Measurements from ENCODE around the gene FAM180A. TPM values are rescaled to one million over a fixed set of nuclear protein-coding genes. Genes with fewer than 3 reads are reported as not detected.
A peak's percentile ranks its signal among the peaks of the same experiment; 100 is the strongest.
"Not testable (repeated sequence)": the region's sequence is repeated elsewhere in the genome, so short reads cannot be mapped to it uniquely, and the experiment has no call there.

Gene FAM180A
- total RNA-seq, 1 donor from 2014 or later, result 2.6 TPM

DNA sequence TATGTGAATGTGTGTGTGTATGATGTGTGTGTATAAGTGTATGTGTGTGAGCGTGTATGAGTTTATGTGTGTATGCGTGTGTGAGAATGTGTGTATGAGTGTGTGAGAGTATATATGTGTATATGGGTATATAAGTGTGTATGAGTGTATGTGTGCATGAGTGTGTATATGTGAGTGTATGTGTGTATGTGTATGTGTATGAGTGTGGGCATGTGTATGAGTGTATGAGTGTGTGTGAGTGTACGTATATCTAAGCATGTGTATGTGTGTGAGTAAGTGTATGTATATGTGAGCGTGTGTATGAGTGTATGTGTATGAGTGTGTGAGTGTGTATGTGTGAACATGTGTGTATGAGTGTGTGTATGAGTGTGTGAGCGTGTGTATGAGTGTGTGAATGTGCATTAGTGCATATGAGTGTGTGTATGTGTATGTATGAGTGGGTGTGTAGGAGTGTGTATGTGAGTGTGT, 33.5 kb downstream of the FAM180A start:
- DNase-seq (ENCODE audit: low read depth), result no peak

- DNase-seq (ENCODE audit: low read depth), result peak; percentile 95
Observed at GRCh38 chr7:135714534-135715009, 34.0 kb downstream of the FAM180A start.

GRCh38 chr7:135713836-135714470, 34.7 kb downstream of the FAM180A start:
- no peak for DNase-seq (ENCODE audit: low read depth)

DNA sequence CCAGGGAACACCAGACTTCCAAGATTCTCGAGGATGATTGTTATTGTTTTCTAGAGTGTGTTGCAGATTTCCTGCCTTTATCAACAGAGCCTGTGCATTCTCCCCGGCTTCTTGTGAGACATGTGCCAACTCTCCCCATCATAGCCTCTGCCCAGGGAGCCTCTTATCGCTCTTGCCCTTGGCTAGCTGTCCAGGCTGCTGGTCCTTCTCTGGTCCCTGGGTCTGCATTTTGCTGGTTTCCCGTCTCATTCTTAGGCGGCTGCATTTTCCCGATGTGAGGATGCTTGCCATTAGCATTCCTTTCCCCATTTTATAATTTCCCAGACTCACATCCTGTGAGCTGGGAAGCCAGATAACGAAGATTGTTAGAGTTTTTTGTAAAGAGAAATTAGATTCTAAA, 35.8 kb downstream of the FAM180A start:
- no peak for DNase-seq (ENCODE audit: low read depth)

- peak; percentile 72 for DNase-seq (ENCODE audit: low read depth)
Observed at GRCh38 chr7:135712182-135712782, 36.3 kb downstream of the FAM180A start.

DNA sequence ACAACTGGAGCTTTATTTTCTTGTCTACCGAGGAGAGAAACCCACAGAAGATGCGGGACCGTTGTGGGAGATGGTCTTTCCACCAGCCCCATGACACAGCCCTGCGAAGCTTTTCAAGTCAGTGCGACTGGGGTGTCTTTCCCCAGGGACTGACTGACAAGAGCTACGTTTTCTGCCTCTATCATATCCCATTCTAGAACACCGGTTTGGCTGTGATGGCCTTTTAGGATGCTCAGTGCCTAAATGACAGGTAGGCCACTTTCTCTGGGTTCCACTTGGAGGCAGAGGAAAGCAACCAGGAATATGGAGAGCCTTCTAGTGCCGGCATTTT, 37.5 kb downstream of the FAM180A start:
- no peak for DNase-seq (ENCODE audit: low read depth)

DNA sequence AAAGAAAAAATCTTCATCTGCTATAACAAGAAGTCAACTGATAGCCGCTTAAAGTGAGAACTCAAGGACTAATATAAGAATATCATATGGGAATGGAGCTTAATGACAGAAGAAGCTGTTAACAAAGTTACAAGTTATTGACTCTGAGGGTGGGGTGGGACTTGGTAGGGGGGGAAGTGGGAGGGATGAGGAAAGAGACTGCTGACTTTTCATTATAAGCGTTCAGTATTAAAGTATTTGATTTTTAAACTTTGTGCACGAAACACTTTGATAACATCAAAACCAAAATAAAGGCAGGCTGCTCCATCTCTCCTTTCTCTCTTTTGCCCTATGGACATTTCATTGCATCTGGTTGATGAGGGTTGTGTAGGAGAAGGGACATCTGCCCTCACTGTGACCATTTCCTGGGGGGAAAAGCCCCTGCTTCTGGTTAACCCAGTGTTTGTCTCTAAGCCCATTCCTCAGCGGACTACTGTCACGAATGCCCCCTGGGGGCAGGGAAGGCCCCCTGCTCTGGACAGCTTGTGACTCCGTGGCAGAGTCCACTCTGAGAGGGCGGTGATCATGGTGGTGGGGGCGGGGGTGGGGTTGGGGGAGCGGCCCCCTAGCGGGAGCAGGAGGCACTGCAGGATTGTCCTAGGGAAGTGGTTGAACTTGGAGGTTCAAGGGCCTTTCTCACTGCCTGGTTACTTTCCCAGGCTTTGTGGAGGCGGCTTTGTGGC, 38.0 kb downstream of the FAM180A start:
- DNase-seq (ENCODE audit: low read depth), result no peak

GRCh38 chr7:135709508-135709907, 39.1 kb downstream of the FAM180A start:
- no peak for DNase-seq (ENCODE audit: low read depth)

- no peak for DNase-seq (ENCODE audit: low read depth)
Observed at GRCh38 chr7:135708041-135708440, 40.6 kb downstream of the FAM180A start.

DNA sequence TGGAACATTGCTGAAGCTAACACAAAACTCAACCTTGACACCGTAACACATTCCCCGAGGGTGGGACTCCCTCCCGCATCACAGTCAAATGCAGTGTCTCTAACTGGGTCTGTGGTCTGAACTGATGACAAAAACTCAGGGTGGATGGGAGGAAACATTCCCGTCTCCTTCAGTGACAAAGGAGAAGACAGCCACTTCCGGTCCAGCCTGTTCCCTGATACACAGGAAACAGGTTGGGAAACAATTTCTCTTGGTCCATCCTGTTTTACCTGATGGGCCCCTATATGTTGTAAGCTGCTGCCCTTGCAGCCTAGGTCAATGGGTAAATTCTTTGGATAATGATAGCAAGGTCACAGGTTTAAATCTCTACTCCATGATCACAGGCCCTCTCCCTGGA, 41.0 kb downstream of the FAM180A start:
- DNase-seq (ENCODE audit: low read depth), result no peak

DNA sequence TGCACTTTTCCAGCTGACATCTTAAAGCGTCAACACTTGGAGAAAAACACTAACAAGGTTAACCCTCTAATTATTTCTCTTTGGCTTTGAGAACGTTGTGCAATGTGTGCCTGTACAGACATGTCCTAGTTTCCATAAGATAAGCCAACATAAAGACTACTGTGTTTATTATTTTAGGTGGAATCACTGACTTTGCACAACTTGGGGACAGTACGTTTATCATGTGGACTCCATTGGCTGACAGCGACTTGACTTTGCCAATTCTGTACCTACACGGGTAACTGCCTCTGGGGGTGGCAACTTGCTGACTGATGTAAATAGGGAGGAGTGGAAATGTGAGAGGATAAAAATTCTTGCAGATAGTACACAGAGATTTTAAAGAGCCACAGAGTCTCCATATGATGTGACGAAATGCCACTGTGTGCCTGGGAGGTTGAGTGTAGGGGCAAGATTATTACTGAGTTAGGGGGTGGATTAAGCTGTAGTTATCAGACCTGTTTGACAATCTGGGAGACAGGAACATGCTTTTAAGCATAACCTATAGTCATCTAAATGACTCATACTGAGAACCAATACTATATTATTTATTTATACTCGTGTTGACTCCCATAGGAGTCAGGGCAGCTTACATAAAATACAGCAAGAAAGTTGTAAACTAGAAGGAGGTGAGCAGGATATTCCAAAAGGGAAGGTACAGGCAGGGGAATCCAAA, 41.6 kb downstream of the FAM180A start:
- DNase-seq (ENCODE audit: low read depth), result no peak

- no peak for DNase-seq (ENCODE audit: low read depth)
Observed at GRCh38 chr7:135706038-135706742, 42.4 kb downstream of the FAM180A start.

- peak; percentile 87 for DNase-seq (ENCODE audit: low read depth)
Observed at GRCh38 chr7:135704698-135705097, 43.9 kb downstream of the FAM180A start.

- DNase-seq (ENCODE audit: low read depth), result peak; percentile 52
Observed at GRCh38 chr7:135704074-135704473, 44.5 kb downstream of the FAM180A start.

DNA sequence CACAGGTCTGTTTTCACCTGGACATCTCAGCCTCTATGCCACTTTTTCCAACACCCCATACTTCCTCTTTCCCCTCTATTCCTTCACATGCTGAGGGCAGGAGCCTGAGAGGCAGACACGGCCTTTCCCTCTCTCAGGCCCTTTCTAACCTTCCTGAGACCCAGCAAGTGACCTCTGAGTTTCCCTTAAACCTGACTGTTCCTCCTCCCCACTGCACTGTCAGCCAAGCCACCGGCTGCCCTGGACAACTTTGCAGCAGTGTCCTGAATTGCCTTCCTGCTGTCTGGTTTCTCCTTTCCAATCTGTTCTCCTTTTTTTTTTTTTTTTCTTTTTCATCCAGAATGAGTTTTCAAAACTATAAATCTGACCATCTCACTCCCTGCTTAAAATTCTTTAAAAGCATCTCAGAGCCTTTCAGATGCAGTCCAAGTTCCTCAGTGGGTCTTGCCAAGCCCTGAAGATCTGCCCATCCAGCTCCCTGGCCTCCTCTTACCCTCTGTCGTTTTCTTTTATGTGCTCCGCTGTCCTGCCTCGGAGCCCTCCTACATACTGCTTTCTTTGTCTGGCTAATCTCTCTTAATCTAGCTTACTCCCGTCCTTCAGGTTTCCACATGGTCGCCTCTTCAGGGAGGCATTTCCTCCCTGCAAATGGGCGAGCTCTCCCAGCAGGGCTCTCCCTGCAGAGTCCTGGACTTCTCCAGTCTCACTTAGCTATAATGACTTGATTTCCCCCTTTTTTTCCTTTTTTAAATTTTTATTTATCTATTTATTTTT, 51.1 kb downstream of the FAM180A start:
- no peak for DNase-seq (ENCODE audit: low read depth)

- DNase-seq (ENCODE audit: low read depth), result peak; percentile 53
Observed at GRCh38 chr7:135693558-135693957, 55.1 kb downstream of the FAM180A start.

GRCh38 chr7:135692606-135693005, 56.0 kb downstream of the FAM180A start:
- DNase-seq (ENCODE audit: low read depth), result not testable (repeated sequence)

DNA sequence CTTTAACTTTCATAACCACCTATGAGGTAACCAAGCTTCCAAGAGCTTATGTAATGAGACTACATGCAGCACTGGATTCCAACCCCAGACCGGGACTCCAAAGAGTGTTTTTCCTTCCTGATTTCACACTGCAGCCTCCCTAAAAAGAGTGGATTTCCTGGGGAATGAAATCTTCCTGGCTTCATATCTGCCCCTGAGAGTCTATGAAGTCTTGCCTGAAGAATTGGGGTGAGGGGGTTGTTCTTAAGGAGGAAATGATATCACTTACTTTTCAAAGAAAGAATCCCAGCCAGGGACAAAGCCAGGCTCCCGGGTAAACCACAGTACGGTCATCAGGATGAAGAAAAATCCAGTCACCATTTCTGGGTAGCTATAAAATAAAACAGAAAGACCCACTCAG, 56.6 kb downstream of the FAM180A start:
- DNase-seq (ENCODE audit: low read depth), result peak; percentile 57

GRCh38 chr7:135690566-135690965, 58.0 kb downstream of the FAM180A start:
- DNase-seq (ENCODE audit: low read depth), result peak; percentile 99

DNA sequence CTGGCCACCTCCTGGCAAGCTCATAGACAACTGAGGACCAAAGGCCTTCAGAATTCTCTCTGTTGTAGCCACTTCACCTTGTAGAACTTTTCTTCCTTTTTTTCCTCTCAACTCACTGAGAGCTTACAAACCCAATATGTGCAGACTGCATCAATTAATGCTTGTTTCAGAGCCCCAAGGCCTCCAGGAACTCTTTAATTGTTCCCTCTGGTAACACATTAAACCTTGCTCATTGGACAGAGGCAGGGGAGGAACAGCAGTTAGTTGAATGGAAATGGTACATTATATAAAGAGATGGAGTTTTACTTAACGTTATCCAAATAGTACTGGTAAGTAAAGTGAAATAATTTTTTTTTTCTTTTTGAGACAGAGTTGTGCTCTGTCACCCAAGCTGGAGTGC, 61.1 kb downstream of the FAM180A start:
- no peak for DNase-seq (ENCODE audit: low read depth)
